ENCODE measurements around the gene NSD1. TPM values are rescaled to one million over a fixed set of nuclear protein-coding genes. Genes with fewer than 3 reads are reported as not detected.
A peak's percentile ranks its signal among the peaks of the same experiment; 100 is the strongest.
"Not testable (repeated sequence)": the region's sequence is repeated elsewhere in the genome, so short reads cannot be mapped to it uniquely, and the experiment has no call there.

NSD1 gene
- polyA plus RNA-seq, 4 donors, result 48.3 to 66.0 (median 59.3) TPM

DNA sequence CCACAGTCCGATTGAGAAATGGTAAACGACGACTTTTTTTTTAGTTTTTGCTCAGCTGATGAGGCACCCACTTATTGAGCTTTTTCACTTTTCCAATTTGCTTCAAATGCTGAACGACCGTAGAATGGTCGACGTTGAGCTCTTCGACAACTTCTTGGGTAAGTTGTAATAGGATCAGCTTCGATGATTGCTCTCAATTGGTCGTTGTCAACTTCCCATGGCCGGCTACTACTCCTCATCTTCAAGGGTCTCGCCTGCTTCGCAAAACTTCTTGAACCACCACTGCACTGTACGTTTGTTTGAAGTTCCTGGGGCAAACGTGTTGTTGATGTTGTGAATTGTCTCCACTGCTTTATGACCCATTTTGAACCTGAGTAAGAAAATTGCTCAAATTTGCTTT lies 35.7 kb downstream of the NSD1 start:
- DNase-seq (ENCODE audit: low read depth in 4 of 4, low spot score in 3 of 4), result no peak

DNA sequence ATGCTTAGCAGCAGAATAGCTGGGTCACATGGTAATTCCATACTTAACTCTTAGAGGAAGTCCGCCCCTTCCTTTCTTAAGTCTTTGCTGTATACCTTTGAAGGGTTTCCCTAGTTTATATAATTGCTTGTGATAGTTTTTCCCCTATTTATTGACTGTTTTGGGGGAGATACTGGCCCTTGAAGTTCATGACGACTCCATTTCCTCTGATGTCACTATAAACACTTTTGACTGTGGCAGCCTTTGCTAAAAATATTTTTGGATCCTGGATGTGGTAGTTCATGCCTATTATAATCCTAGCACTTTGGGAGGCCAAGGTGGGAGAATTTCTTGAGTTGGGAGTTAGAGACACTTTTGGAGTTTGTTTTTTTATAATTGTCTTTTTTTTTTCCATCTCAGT lies 38.4 kb downstream of the NSD1 start:
- no peak for DNase-seq (ENCODE audit: low read depth in 4 of 4, low spot score in 3 of 4)

DNA sequence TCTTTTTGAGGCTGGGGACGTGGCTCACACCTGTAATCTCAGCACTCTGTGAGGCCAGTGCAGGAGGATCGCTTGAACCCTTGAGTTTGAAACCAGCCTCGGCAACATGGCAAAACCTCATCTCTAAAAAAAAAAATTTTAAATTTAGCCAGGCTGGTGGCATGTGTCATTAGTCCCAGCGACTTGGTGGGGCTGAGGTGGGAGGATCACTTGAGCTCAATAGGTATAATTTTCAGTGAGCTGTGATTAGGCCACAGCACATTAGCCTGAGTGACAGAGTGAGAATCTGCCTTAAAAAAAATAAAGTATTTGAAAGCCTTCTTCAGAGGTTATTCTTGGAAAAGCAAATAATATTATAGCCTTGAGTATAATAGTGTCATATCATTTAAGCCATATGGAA lies 41.8 kb downstream of the NSD1 start:
- no peak for DNase-seq (ENCODE audit: low read depth in 4 of 4, low spot score in 3 of 4)

DNA sequence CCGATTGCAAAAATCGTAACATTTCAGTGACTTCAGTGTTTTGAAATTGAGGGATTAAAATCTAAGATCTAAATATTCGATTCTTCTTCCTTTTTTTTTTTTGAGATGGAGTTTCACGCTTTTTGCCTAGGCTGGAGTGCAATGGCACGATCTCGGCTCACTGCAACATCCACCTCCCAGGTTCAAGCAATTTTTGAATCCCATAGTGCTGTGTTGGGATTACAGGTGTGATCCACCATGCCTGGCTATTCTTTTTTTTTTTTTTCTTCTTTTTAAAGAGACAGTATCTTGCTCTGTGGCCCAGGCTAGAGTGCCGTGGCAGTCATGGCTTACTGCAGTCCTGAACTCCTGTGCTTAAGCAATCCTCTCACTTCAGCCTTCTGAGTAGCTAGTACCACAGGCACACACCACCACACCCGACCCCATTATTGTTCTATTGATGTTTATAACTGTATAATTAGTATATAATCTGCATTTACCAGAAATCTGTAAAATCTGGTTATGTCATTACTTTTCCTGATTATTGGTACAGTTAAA lies 42.7 kb downstream of the NSD1 start:
- no peak for DNase-seq (ENCODE audit: low read depth in 4 of 4, low spot score in 3 of 4)

DNA sequence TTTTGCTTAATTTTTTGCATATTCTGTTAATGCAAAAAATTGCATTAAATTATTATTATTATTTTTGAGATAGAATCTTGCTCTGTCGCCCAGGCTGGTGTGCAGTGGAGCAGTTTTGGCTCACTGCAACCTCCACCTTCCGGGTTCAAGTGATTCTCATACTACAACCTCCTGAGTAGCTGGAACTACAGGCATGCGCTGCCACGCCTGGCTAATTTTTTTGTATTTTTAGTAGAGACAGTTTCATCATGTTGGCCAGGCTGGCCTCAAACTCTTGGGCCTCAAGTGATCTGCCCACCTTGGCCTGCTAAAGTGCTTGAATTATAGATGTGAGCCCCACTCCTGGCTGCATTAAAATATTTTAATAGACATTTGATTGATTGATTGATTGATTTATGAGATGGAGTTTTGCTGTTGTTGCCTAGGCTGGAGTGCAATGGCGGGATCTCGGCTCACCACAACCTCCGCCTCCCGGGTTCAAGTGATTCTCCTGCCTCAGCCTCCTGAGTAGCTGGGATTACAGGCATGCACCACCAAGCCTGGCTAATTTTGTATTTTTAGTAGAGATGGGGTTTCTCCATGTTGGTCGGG lies 44.4 kb downstream of the NSD1 start:
- DNase-seq (ENCODE audit: low read depth in 4 of 4, low spot score in 3 of 4), result not testable (repeated sequence)

DNA sequence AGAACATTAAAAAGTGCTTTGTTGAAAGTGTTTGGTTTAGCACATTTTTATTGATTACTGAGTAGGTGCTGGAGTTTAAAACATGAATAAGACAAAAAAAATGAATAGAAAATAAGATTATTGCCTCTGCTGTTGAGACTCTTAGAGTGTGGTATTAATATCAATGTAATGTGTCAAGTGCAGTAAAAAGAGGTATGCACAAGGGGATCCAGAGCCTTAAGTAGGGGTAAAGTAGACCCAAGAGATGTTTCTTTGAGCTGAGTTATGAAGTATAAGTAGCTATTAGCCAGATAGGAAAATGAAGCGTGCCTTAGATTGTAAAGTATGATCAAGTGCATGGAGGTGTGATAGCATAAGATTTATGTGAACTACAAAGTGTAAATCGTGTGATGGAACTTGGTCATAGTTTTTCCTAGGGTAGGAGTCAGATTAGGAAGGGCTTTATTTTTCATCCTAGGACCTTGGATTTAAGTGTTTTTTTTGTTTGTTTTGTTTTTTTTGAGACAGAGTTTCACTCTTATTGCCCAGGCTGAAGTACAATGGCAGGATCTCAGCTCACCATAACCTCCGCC lies 45.2 kb downstream of the NSD1 start:
- DNase-seq (ENCODE audit: low read depth in 4 of 4, low spot score in 3 of 4), result no peak

DNA sequence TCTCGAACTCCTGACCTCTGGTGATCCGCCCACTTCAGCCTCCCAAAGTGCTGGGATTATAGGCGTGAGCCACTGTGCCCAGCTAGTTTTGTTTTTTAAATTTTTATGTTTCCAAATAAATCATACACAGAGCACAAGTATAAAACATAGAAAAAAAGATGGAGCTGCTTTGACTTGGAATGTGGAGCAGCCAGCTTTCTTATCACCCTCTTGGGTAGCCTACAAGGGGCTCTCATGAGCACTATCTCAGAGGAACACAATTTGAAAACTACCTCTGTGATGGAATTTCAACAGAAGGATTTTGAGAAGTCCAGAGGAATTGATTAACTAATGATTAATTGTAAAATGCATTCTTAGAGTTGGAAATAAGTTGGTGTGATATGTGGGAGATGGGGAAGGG lies 45.9 kb downstream of the NSD1 start:
- DNase-seq (ENCODE audit: low read depth in 4 of 4, low spot score in 3 of 4), result no peak

DNA sequence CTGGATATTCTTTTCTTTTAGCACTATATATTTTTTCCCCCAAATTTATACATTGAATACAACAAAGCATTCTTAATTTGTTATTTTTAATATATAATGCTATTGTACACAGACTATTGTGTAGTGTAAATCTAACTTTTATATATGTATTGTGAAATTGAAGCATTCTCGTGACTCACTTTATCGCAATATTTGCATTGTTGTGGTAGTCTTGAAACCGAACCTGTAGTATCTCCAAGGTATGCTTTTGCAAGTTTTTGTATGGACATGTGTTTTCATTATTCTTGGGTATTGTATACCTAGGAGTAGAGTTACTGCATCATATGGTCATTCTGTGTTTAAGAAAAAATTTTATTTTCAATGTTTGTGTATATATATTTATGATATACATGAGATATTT lies 49.6 kb downstream of the NSD1 start:
- no peak for DNase-seq (ENCODE audit: low read depth in 4 of 4, low spot score in 3 of 4)

DNA sequence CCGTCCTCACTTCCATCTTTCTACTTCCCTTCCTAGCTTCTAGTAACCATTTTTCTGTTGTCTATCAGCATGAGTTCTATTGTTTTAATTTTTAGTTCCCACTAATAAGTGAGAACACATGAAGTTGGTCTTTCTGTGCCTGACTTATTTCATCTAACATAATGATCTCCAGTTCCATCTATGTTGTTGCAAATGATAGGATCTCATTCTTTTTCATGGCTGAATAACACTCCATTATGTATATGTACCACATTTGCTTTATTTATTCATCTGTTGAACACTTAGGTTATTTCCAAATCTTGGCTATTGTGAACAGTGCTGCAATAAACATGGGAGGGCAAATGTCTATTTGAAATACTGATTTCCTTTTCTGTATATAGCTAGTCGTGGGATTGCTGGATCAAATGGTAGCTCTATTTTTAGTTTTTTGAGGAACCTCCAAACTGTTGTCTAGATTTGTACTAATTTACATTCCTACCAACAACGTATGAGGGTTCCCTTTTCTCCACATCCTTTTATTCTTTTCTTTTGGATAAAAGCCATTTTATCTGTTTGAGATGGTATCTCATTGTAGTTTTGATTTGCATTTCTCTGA lies 50.3 kb downstream of the NSD1 start:
- DNase-seq (ENCODE audit: low read depth in 4 of 4, low spot score in 3 of 4), result no peak

DNA sequence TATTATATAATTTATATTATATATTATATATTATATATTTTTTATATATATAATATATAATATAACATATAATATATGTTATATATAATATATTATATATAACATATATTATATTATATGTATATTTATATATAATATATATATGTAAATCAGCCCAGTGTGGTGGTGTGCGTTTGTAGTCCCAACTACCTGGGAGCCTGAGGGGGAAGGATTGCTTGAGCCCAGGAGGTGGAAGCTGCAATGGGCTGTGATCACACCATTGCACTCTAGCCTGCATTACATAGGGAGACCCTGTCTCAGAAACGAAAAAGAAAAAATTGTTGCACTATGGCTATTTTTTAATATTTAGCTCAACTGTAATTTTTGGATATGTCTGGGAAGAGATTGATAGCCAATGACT lies 52.4 kb downstream of the NSD1 start:
- no peak for DNase-seq (ENCODE audit: low read depth in 4 of 4, low spot score in 3 of 4)

DNA sequence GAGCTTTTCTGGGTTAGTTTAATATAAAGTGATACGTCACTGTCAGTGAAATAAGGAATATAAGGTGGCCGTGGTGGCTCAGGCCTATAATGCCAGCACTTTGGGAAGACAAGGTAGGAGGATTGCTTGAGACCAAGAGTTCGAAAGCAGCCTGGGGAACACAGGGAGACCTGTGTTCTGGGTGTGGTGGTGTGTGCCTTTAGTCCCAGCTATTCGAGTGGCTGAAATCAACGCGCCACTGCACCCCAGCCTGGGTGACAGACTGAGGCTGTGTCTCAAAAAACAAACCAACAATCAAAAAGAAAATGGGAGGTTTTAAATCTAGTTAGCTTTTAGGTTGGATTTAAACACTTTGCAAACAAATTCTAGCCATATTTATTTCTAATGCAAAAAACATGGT lies 53.1 kb downstream of the NSD1 start:
- DNase-seq (ENCODE audit: low read depth in 4 of 4, low spot score in 3 of 4), result no peak

DNA sequence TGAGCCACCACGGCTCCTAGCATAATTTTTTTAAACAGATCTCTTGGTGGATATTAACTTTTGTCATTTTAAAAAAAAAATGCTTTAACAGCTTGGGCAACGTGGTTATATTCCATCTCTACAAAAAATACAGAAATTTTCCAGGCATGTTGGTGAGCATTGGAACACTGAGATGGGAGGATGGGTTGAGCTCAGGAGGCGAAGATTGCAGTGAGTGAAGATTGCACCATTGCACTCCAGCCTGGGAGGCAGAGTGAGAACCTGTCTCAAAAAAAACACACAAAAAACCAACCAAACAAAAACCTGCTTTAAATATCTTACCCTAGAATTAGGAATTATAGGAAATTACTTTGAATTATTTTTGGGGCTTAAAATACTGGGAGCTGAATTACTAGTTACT lies 55.2 kb downstream of the NSD1 start:
- no peak for DNase-seq (ENCODE audit: low read depth in 4 of 4, low spot score in 3 of 4)

DNA sequence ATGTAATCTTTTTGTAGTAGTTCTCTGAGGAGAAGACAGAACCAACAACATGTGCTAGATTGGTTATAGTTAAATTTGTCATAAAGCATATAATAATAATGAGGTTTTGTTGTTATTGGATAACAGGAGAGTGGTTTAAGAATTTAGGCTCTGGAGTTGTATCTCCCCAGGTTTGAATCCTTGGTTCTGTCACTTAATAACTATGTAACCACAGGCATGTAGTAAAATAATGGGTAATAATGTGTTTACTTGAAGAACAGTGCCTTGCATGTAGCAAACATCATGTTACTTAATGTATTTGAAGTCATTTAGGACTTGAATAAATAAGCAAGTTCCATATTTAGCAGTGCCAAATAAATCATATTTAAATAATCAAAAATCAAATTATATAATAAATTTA lies 55.8 kb downstream of the NSD1 start:
- no peak for DNase-seq (ENCODE audit: low read depth in 4 of 4, low spot score in 3 of 4)

DNA sequence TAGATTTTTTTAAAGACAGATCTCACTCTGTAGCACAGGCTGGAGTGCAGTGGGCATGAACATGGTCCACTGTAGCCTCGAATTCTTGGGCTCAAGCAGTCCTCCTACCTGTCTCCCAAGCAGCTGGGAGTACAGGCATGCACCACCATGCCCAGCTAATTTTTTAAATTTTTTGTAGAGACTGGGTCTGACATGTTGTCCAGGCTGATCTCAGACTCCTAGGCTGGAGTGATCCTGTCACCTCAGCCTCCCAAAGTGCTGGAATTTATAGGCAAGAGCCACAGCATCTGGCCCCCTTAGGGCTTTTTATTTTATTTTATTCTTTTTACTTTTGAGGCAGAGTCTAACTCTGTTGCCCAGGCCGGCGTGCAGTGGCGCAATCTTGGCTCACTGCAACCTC lies 56.4 kb downstream of the NSD1 start:
- DNase-seq (ENCODE audit: low read depth in 4 of 4, low spot score in 3 of 4), result no peak

DNA sequence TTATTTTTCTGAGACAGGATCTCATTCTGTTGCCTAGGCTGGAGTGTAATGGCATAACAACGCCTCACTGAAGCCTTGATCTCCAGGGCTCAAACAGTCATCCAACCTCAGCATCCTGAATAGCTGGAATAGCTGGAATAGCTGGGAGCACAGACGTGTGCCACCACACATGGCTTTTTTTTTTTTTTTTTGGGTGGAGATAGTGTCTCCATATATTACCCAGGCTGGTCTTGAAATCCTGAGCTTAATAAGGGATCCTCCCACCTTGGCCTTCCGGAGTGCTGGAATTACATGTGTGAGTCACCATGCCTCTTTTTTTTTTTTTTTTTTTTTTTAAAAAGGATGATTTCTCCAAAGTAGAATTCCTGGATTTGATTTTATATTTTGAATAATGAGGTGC lies 60.7 kb downstream of the NSD1 start:
- peak in 3 of 4 donors; percentile 2 to 6 (median 6) for DNase-seq (ENCODE audit: low read depth in 4 of 4, low spot score in 3 of 4)

DNA sequence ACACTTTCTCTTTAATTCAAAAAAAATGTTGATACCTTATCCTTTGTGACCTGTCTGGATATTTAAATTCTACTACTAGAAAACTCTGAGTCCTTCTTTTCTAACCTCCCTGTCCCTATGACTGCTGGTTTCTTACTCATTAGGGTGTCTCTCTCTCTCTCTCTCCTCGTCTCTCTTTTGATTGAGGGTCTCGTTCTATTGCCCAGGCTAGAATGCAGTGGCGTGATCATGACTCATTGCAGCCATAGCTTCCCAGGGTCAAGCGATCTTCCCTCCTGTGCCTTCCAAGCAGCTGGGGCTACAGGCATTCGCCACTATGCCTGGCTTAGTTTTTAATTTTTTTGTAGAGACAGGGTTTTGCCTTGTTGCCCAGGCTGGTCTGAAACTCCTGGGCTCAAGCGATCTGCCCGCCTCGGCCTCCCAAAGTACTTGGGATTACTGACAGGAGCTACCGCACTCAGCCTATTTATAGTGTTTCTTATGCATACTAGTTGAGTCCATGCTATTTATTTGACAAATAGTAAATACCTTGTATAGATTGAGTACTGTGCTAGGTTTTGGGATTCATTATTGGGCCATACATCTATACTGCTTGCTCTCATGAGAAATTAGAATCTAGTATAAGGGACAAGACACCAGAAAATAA lies 61.9 kb downstream of the NSD1 start:
- no peak for DNase-seq (ENCODE audit: low read depth in 4 of 4, low spot score in 3 of 4)

DNA sequence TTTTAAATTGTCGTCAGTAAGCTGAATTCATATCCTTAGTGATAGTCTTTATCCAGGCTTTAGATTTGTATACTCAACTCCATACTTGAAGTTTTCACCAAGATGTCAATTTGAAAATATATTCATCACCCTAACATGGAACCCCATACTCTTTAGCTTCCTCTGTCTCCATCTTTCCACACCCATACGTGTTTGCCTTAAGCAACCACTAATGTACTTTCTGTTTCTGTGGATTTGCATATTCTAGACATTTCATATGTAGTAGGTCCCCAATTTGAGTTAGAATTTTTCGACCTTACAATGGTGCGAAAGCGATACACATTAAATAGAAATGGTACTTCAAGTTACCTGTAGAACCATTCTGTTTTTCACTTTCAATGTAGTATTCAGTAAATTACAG lies 65.2 kb downstream of the NSD1 start:
- DNase-seq (ENCODE audit: low read depth in 4 of 4, low spot score in 3 of 4), result no peak

DNA sequence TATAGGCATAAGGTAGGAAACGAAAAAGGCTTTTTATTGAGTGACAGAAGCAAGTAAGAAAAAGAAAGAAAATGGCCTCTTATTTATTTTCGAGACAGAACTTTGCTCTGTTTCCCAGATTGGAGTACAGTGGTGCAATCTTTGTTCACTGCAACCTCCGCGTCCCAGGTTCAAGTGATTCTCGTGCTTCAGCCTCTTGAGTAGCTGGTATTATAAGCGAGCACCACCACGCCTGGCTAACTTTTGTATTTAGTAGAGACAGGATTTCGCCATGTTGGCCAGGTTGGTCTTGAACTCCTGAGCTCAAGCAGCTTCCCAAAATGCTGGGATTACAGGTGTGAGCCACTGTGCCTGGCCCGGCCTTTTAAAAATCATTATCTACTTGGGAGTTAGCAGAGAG lies 70.7 kb downstream of the NSD1 start:
- no peak for DNase-seq (ENCODE audit: low read depth in 4 of 4, low spot score in 3 of 4)

DNA sequence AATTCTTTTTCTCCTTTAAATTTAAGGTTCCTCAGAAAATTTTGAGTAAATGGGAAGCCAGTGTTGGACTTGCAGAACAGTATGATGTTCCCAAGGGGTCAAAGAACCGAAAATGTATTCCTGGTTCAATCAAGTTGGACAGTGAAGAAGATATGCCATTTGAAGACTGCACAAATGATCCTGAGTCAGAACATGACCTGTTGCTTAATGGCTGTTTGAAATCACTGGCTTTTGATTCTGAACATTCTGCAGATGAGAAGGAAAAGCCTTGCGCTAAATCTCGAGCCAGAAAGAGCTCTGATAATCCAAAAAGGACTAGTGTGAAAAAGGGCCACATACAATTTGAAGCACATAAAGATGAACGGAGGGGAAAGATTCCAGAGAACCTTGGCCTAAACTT lies 76.0 kb downstream of the NSD1 start:
- DNase-seq (ENCODE audit: low read depth in 4 of 4, low spot score in 3 of 4), result no peak

DNA sequence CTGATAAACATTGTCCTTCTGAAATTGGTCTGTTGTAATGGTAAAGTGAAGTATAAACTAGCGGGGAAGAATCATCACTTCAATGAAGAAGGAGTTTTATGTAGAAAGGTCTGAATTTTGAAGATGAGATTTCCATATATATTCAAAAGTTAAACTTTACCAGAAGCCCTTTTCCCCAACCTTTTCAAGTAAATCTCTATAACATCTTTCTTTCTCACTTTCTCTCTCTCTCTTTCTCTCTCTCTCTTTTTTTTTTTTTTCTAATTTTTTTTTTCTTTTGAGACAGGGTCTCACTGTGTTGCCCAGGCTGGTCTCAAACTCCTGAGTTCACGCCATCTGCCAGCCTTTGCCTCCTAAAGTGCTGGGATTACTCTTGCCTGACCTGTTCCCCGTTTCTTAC lies 78.7 kb downstream of the NSD1 start:
- no peak for DNase-seq (ENCODE audit: low read depth in 4 of 4, low spot score in 3 of 4)

DNA sequence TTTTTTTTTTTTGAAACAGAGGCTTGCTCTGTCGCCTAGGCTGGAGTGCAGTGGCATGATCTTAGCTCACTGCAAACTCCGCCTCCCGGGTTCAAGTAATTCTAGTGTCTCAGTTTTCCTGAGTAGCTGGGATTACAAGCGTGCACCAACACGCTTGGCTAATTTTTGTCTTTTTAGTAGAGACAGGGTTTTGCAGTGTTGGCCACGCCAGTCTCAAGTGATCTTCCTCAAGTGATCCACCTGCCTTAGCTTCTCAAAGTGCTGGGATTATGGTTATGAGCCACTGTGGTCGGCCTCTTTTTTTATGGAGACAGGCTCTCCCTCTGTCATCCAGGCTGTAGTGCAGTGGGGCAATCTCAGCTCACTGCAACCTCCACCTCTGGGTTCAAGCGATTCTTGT lies 87.0 kb downstream of the NSD1 start:
- DNase-seq (ENCODE audit: low read depth in 4 of 4, low spot score in 3 of 4), result no peak

DNA sequence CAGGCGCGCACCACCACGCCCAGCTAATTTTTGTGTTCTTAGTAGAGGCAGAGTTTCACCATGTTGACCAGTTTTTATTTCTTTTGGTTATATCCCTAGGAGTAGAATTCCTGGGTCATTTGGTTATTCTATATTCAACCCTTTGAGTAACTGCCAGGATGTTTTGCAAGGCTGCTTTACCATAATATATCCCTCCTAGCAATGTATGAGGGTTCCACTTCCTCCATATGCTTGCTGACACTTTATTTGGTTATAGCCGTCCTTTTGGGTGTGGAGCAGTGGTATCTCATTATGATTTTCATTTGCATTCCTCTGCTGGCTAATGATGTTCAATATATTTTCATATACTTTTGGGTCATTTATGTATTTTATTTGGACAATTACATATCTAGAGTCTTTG lies 88.7 kb downstream of the NSD1 start:
- DNase-seq (ENCODE audit: low read depth in 4 of 4, low spot score in 3 of 4), result no peak

Data from left renal pelvis (tissue), 4 donors.